Endothelial cell of umbilical vein (primary cell): Measurements from ENCODE around the gene EHD2. TPM values are rescaled to one million over a fixed set of nuclear protein-coding genes. Genes with fewer than 3 reads are reported as not detected.

Source experiments
- BruUV-seq: library from RNA; stranded (reverse); fragments of 400-500 nt; replicated peaks from 2 replicates; lab custom pipeline; 2021; lab: Mats Ljungman, UMichigan
- CTCF ChIA-PET: fragments of 300-600, 350-600 bp; sonication (Branson Sonifier 250); formaldehyde crosslinking; loops from one replicate; lab custom pipeline; 2021; ENCODE audit warnings: antibody characterized with exemption, inconsistent platforms; lab: Charles Lee
- POLR2A ChIA-PET: fragments of 300-600, 350-600 bp; sonication (Branson Sonifier 250); formaldehyde crosslinking; loops from one replicate; lab custom pipeline; 2021; ENCODE audit warnings: antibody characterized with exemption, inconsistent platforms; lab: Charles Lee
- DNase-seq: peaks from one replicate; pipeline ENCODE4 v3.0.0-alpha.2; 2011; ENCODE audit warnings: low read depth, low spot score
- FAIRE-seq: peaks from 2 replicates; lab custom pipeline; 2011; peaks lifted over from hg19 to GRCh38; lab: Jason Lieb, UNC
- H2AFZ ChIP-seq: 2 replicates; pipeline ENCODE4 v1.6.0; 2012; ENCODE audit warnings: low read depth, low read length, control low read depth, inconsistent platforms
- H3K27ac ChIP-seq: 2 replicates; pipeline ENCODE4 v1.5.1; 2011; ENCODE audit warnings: low read depth, mild to moderate bottlenecking, control low read depth, low read length, moderate library complexity; ENCODE audit not compliant: insufficient read depth
- H3K27me3 ChIP-seq, 2 experiments: 2 replicates each; pipeline versions ENCODE4 v1.6.0 to v1.6.1; 2011; ENCODE audit warnings: low read length in 2 of 2, mixed read lengths in 1 of 2; ENCODE audit not compliant: control insufficient read depth in 2 of 2, insufficient read depth in 2 of 2
- H3K36me3 ChIP-seq, 2 experiments: 2 replicates in 1 of 2; 3 replicates in 1 of 2; pipeline ENCODE4 v1.5.1; 2011; ENCODE audit warnings: low read length in 2 of 2, mild to moderate bottlenecking in 1 of 2, moderate library complexity in 1 of 2; ENCODE audit not compliant: control insufficient read depth in 2 of 2, insufficient read depth in 2 of 2; ENCODE audit errors: extremely low read depth in 1 of 2
- H3K4me1 ChIP-seq: 3 replicates; pipeline ENCODE4 v1.5.1; 2011; ENCODE audit warnings: mild to moderate bottlenecking, low read length; ENCODE audit not compliant: control insufficient read depth, insufficient read depth; ENCODE audit errors: extremely low read depth
- H3K4me2 ChIP-seq: 2 replicates; pipeline ENCODE4 v1.6.1; 2011; ENCODE audit warnings: low read length, control low read depth, mixed read lengths; ENCODE audit not compliant: insufficient read depth
- H3K4me3 ChIP-seq, 3 experiments: fragments of 200-600 bp in 1 of 3; sonication (generic), shearing (Covaris generic) in 1 of 3; replicated peaks in 1 of 3; 2 replicates each; pipeline ENCODE4 v1.5.1; 2011 to 2016; ENCODE audit warnings: control low read depth in 3 of 3, low read length in 3 of 3, mild to moderate bottlenecking in 2 of 3, inconsistent platforms in 1 of 3, low read depth in 1 of 3, moderate library complexity in 1 of 3; ENCODE audit not compliant: insufficient read depth in 1 of 3
- H3K79me2 ChIP-seq: 2 replicates; pipeline ENCODE4 v1.6.0; 2012; ENCODE audit warnings: low read length, inconsistent platforms; ENCODE audit not compliant: control insufficient read depth, insufficient read depth
- H3K9ac ChIP-seq: replicated peaks from 2 replicates; pipeline ENCODE3; 2011; ENCODE audit warnings: low read length, control low read depth; ENCODE audit not compliant: insufficient read depth; ENCODE audit errors: extremely low read depth
- H3K9me1 ChIP-seq: replicated peaks from 3 replicates; pipeline ENCODE4 v1.6.0; 2011; ENCODE audit warnings: mild to moderate bottlenecking, low read length; ENCODE audit not compliant: control insufficient read depth, insufficient read depth; ENCODE audit errors: extremely low read depth
- H3K9me3 ChIP-seq: replicated peaks from 2 replicates; pipeline ENCODE4 v1.5.1; 2012; ENCODE audit warnings: low read length, inconsistent platforms; ENCODE audit not compliant: control insufficient read depth, insufficient read depth
- H4K20me1 ChIP-seq: replicated peaks from 2 replicates; pipeline ENCODE3; 2011; ENCODE audit warnings: mild to moderate bottlenecking, low read length; ENCODE audit not compliant: control insufficient read depth, insufficient read depth; ENCODE audit errors: extremely low read depth
- EZH2 ChIP-seq: IDR thresholded peaks from 2 replicates; pipeline ENCODE4 v1.6.1; 2012; ENCODE audit warnings: borderline replicate concordance, low read depth, mild to moderate bottlenecking, moderate library complexity, low read length, inconsistent platforms; ENCODE audit not compliant: severe bottlenecking
- FOS ChIP-seq: IDR thresholded peaks from 2 replicates; pipeline ENCODE4 v1.6.1; 2011; ENCODE audit warnings: mild to moderate bottlenecking, low read length, moderate library complexity, borderline replicate concordance; ENCODE audit not compliant: insufficient read depth
- GATA2 ChIP-seq: IDR thresholded peaks from 2 replicates; pipeline ENCODE4 v1.7.0; 2011; ENCODE audit warnings: low read depth, mild to moderate bottlenecking, moderate library complexity, mixed read lengths, low read length; ENCODE audit not compliant: insufficient read length, insufficient read depth
- JUN ChIP-seq: IDR thresholded peaks from 2 replicates; pipeline ENCODE4 v1.6.1; 2011; ENCODE audit warnings: borderline replicate concordance, low read depth; ENCODE audit not compliant: insufficient read length, insufficient read depth
- MAX ChIP-seq: IDR thresholded peaks from 2 replicates; pipeline ENCODE4 v1.6.1; 2011; ENCODE audit not compliant: insufficient read depth, insufficient read length
- MYC ChIP-seq: IDR thresholded peaks from one replicate; pipeline ENCODE4 v1.6.1; 2011; ENCODE audit warnings: mild to moderate bottlenecking, low read depth, low read length
- POLR2A ChIP-seq: IDR thresholded peaks from 2 replicates; pipeline ENCODE4 v1.6.1; 2012; ENCODE audit warnings: low read depth, mild to moderate bottlenecking, control low read depth, low read length
- POLR2AphosphoS5 ChIP-seq: IDR thresholded peaks from 2 replicates; pipeline ENCODE4 v1.6.1; 2012; ENCODE audit warnings: low read depth, mild to moderate bottlenecking, control low read depth, low read length, moderate library complexity; ENCODE audit not compliant: insufficient read depth
- dilution Hi-C: fragments of 300-500 bp; cut with MboI; formaldehyde crosslinking; loops from one replicate; pipeline ENCODE4 v1.15.0; 2019; ENCODE audit warnings: low sequenced_read_pairs; ENCODE audit not compliant: extremely low pct_ligation_motif_present
- intact Hi-C: fragments of 100-400 bp; cut with micrococcal nuclease; formaldehyde crosslinking; loops from one replicate; pipeline ENCODE4 v1.10.0; 2022
- polyA plus RNA-seq, 4 experiments: library from polyadenylated mRNA; depleted of rRNA in 3 of 4; stranded (reverse) in 3 of 4; unstranded in 1 of 4; fragments of >200 nt; gene quantifications; 2 replicates each; pipeline versions ENCODE4 v1.2.1 to v1.2.3, GENCODE V29; 2011 to 2012; ENCODE audit warnings: missing spikeins in 1 of 4
- total RNA-seq: library from RNA; stranded (reverse); gene quantifications from 2 replicates; pipeline ENCODE4 v1.2.3, GENCODE V29; 2021
- TF ChIP-seq, protein P1 (sequence below), 2 donors: IDR thresholded peaks; 1 replicate in 1 of 2; 2 replicates in 1 of 2; pipeline ENCODE4 v1.5.1; 2011; ENCODE audit warnings: low read length in 2 of 2, mild to moderate bottlenecking in 2 of 2, moderate library complexity in 2 of 2, control low read depth in 1 of 2, inconsistent platforms in 1 of 2, low read depth in 1 of 2; ENCODE audit not compliant: insufficient read depth in 1 of 2; ENCODE audit errors: extremely low read depth in 1 of 2

The EHD2 gene
- total and polyA plus RNA-seq, 2 donors (not counting 3 experiments of a cell fraction or from before 2014, with no cell fraction given), result 110 to 220 TPM

DNA sequence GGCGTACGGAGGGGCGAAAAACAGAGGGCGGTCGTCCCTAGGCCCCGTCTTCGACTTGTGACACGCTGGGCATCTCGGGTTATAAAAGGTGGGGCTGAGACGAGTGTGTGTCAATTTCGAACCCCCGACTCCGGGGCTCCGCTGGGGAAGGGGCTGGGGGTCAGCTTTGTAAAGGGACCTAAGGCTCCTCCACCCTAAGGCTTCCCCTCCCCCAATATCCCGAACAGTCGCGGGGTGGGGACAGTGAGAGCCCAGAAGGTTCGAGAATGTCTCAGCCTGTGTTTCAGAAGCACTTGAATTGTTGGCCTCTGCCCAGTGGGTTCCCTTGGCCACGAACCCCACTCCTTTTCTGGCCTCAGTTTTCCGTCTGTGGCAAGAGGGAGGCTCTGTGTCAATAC, 65.7 kb downstream of the EHD2 start:
- H4K20me1 ChIP-seq, result no peaks in the 10 kb centered on the region
- H3K9me3 ChIP-seq, result no peaks in the 10 kb centered on the region
- peak overlapping the region; percentile 95 for H3K27ac ChIP-seq
- dilution Hi-C loops (no loop called here), intact Hi-C loops (loop anchor here (1.0 kb wide), 1 partner anchor 13 kb away; no protein-coding TSS in a partner anchor)
- peak overlapping the region; percentile 93 for H3K9ac ChIP-seq
- H3K4me1 ChIP-seq, result peaks cover 14% of the 10 kb centered on the region
- peaks cover 30% of the 10 kb centered on the region for H3K79me2 ChIP-seq
- TF ChIP-seq, protein P1, sequence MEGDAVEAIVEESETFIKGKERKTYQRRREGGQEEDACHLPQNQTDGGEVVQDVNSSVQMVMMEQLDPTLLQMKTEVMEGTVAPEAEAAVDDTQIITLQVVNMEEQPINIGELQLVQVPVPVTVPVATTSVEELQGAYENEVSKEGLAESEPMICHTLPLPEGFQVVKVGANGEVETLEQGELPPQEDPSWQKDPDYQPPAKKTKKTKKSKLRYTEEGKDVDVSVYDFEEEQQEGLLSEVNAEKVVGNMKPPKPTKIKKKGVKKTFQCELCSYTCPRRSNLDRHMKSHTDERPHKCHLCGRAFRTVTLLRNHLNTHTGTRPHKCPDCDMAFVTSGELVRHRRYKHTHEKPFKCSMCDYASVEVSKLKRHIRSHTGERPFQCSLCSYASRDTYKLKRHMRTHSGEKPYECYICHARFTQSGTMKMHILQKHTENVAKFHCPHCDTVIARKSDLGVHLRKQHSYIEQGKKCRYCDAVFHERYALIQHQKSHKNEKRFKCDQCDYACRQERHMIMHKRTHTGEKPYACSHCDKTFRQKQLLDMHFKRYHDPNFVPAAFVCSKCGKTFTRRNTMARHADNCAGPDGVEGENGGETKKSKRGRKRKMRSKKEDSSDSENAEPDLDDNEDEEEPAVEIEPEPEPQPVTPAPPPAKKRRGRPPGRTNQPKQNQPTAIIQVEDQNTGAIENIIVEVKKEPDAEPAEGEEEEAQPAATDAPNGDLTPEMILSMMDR (IDR thresholded peaks at IDR 0.05; ENCODE audit: extremely low read depth in 1 of 2, insufficient read depth in 1 of 2, low read depth in 1 of 2, low read length in 2 of 2), result no peak
- no peak for TF ChIP-seq POLR2AphosphoS5
- no peak for TF ChIP-seq JUN
- TF ChIP-seq FOS, result no peak
- no peak for TF ChIP-seq MYC
- no peak for TF ChIP-seq MAX
- TF ChIP-seq EZH2, result no peak
- no peak for TF ChIP-seq GATA2
- no peak for TF ChIP-seq POLR2A
- no peaks in the 10 kb centered on the region for H3K9me1 ChIP-seq
- peak overlapping the region; percentile 85 to 93 (median 89) for H3K4me3 ChIP-seq
- peak overlapping the region; percentile 96 for H2AFZ ChIP-seq
- DNase-seq (peak; percentile 34), FAIRE-seq (no peak)
- BruUV-seq, result TSS peak; percentile 67
- peak overlapping the region; percentile 96 for H3K4me2 ChIP-seq
- ChIA-PET CTCF (interaction anchor here (1.4 kb wide), 2 partner anchors 13 to 66 kb away, joined by 5 to 7 read pairs; partner anchors contain the start of gene EHD2), POLR2A (no interaction called here)
- peaks cover 0 to 18% of the 10 kb centered on the region in 2 experiments for H3K36me3 ChIP-seq
- H3K27me3 ChIP-seq, result no peaks in the 10 kb centered on the region
